ENCODE measurements around the gene CHD6.
A peak's percentile ranks its signal among the peaks of the same experiment; 100 is the strongest.

CHD6 gene

DNA sequence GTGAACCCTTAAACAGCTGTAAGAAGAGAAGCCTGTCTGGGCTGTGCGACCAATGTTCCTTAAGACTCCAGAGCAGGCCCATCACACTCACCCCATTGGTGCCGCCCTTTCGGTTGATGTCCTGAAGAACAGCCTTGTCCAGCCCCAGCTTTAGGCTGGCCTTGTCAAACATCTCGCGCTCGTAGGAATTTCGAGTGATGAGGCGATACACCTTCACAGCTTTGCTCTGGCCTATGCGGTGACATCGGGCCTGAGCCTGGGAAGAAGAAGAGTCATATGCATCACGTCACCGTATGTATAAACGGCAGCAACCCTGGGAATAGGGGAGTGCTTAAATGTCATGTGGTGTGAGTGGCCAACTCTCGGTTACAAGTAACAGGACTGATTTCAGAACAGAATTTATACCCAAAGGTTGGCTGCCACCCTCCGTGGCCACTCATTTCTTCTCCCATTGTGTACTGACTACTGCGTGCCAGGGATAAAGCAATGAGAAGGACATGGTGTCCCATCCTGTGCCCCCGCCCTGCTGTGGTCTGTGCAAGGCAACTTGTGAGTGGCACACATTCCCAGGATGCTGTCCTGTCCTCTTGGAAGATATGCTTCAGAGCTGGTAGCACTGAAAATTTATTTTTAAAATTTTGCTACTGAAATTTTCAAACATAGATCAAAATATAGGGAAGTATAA, 160.9 kb downstream of the CHD6 start:
- DNase-seq, result no peak

DNA sequence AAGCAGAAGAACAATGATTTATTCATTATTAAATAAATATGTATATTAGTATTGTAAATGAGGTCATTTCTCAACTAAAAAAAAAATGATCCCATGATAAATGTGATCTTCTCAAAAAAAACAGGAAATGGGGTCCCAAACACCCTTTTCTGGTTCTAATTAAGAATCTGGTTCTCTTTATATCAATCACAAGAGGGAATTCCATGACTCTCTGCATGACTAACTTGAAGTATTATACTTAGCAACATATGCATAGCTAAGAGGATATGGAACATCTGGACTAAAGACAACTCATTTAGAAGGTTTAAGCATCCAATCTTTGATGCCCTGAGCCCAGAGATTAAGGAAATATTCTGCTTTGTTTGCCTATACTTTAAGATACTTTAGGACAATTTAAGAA, 161.8 kb downstream of the CHD6 start:
- DNase-seq, result no peak

DNA sequence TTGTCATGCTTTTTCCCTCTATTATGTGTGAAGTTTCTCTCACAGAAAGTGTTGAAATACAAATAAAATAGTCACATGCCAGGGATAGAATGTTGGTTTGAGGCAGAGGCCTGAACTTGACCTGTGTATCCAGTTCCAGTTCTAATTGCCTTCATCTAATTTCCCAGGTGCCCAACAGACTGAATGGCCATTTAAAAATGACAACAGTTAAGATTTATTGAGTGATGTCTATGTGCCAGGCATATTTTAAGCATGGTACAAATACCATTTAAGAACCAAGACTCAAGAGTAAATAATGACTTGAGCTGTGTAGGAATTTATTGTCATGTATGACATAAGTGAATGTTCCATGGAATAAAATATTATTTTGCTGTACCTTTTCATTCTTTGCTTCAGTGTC, 163.9 kb downstream of the CHD6 start:
- no peak for DNase-seq

DNA sequence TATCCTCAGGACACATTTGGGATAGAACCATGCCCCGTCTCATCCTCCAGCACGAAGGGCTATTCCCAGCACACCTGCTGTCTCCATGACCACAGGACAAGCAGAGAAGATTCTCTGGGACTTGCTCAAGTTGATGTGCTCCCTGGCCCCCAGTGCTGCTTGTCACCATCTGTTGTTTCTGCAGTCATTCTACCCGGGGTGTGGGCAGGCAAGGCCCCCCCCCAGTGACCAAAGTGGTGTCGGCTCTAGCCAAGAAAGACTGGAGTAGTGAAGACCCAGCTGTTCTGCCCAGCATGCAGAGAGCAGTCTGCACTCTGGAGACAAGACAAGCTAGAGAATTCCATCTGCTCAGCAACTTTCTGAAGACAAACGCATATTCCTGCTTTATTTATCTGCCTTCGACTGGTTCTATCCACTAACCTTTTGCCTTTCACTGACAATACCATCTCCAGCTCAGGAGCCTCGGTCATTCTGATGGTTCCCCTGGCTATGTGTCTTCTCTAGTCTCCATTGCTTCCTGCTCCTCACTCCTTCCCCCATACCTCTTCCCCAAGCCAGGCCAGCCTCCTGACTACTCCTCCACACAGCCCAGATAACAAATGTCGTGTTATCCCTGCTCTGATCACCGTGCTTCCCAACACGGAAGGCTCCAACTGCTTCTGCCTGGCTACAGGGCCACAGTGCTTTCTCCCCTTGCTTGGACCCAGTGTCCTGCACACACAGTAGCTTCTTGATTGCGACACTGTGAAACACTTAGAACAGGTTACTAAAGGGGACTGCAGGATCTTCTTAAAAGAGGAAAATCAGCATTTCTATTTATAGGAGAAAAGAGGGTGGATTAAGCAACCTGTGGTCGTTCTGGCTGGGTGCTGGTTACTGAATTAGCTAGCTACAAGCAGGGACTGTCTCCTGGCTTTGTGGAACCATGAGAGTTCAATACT, 164.9 kb downstream of the CHD6 start:
- no peak for DNase-seq

DNA sequence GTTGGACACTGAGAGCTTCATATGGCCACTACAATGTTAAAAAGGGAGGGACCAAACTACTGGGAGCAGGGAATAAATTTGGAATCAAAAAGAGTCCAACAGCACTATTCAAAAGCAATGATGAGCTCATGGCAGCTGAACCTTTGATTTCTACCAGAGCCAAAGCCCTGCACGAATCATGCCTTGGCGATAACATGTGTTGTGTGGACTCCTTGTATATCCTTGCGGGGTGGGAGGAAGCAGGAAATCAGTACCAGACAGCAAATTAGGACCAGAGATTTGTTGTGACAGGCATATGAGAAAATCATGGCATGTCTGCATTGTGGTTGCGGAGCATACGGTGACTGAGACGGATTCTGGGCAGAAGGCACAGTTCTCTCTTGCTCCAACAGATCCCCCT, 166.0 kb downstream of the CHD6 start:
- no peak for DNase-seq

DNA sequence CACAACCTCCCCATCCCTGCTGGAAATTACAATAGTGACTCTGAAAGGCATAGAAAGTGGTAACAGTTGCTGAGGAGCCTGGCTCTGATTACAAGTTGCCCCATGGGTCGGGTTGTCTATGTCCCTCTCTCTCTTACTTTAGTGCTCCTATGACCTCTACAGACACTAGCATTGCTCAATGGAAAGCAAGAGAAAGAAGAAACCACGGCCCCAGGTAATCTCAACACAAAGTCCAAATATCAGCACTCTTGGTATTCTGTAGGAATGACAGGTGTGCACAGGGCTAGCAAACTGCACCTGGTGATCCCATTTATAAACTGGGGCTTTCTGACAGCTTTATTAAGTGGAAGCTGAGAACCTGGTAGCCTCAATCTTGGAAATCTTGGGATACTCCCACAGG, 171.2 kb downstream of the CHD6 start:
- DNase-seq, result no peak

DNA sequence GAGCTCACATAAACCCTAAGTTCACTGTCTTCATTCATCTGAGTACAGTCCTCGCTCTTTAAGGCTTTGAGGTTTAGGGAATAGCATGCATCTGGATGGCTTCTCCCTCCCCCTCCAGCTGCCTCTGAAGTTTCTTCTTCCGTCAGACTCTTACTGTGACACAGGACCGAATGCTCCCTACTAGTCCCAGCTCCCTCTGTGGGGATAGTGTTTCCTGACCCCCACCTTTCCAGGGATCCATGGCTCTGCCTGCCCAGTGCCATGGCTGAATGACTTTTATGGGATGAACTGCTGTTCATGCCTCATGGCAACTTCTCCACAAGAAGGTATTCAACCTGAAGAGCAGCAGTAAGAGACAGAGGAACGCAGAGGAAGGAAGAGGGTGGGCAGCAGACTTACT, 171.7 kb downstream of the CHD6 start:
- no peak for DNase-seq

DNA sequence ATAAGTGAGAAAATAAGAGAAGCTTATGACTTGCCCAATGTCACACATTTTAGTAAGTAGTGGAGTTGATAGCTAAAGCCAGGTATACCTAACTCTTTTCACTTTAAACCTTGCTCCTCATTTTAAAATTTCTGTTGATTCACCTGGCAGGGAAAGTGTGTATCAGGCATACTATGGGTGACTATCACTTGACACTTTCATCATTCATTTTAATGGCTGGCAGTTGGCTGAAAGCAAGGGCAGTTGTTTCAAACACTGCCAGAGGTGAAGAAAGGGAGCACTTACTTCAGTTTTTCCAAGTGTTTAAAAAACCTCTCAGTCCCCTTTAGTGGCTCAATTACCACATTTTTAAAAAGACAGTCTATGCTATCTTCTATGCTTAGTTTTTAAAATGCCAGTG, 173.4 kb downstream of the CHD6 start:
- DNase-seq, result no peak

DNA sequence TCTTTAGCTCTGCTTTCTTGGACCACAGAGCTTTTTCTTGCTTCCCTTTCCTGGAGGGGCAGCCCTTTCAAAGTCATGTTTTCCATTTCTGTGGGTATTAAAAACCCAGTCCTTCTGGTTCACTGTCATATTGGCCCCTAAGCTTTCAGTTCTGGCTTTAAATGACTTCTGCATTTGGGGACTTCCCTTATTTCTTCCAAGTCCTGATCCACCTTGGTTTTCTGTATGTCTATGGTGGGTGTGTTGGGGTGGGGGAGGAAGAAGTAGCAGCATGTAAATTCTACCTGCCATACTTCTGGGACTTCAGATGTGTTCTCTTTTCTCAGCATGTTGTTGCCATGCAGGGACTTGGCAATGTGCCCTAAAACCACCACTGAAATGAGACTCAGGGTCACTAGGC, 174.5 kb downstream of the CHD6 start:
- DNase-seq, result peak; percentile 74

DNA sequence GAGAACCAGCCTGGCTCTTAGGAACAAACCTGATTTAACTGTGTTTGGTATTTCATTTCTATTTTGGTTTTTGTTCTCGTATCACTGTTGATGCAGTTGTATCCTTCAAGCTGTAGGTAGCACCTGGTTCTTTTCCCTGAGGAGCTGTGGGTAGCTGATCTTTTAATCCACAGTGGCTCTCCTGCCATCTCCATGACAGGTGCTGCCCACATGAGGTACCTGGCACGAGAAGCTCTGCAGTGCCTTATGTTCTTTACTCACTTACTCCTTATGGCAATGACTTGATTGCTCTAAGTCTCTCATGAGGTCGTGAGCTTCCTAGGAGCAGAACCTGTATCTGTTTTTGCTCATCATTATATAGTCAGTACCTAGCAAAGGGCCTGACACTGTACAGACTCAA, 177.3 kb downstream of the CHD6 start:
- DNase-seq, result no peak

DNA sequence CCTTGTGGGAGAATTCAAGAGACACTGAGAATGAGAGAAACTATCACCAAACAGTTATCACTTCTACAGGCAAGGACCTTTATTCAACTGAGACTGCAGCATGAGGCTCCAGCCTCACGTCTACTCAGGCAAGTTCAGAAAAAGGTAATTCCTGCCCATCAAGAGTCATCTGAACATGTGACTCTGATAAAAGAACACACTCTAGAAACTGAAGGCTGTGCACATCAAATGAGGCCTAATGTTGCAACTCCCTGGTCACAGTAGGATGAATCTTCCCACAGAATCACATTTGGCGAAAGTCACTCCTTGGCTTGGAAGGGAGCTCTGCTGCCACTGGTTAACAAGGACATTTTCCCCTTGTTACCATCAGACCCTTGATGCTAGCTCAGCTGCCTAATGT, 180.3 kb downstream of the CHD6 start:
- DNase-seq, result no peak

DNA sequence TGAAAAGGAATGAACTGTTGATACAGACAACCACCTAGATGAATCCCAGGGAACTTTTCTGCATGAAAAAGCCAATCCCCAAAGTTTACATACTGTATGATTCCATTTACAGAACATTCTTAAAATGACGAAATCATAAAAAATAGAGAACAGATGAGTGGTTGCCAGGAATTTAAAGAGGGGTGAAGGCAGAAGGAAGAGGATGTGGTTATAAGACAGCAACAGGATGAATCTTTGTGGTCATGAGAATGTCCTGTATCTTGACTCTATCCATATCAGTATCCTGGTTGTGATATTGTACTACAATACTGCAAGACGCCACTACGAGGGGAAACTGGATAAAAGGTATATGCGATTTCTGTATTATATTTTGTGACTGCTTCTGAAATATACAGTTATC, 181.5 kb downstream of the CHD6 start:
- DNase-seq, result peak; percentile 83 to 84

DNA sequence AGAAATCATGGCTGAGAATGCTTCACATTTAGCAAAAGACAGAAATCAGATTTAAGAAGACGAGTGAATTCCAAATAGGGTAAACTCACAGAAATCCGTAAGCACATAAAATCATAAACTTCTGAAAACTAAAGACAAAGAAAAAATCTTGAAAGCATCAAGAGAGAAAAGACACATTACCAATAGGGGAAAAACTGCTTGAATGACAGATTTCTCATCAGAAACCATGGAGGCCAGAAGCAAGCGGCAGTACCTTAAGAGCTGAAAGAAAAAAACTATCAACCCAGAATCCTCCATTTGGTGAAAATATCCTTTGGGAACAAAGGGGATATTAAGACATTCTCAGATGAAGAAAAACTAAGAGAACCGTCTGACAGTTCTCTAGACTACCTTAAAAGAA, 185.0 kb downstream of the CHD6 start:
- no peak for DNase-seq

DNA sequence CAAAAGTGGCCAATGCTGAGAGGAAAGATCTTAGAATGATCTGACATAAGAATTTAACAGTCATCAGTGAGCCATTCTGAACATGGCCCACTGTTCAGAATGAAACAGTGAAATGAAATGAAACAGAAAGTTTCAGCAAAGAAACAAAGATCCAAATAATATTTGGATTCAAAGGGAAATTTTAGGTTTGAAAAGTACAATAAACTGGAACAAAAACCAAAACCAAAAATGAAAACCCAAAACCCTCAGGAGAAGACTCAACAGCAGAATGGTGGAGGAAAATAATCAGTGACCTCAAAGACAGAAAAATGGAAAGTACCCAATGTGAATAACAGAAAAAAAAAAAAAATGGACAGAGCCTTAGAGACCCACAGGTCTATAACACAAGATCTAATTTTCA, 185.4 kb downstream of the CHD6 start:
- DNase-seq, result no peak

DNA sequence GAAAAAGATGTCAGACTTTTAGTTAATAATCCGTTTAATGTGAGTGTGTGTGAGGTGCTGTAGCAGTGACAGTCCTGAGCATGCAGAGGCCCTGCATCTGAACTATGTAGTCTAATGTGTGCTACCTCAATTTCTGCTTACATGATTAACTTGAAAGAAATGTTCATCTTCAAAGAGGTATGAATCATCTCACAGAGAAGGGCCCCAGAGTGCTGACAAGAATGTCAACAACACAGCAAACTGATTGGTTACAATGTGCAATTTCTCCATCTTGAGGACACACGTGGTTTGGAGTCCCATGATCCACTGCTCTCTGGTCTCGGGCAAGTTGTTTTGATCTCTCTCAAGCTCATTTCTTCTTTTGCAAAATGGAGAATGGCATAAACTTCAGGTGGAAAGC, 189.9 kb downstream of the CHD6 start:
- DNase-seq, result no peak

DNA sequence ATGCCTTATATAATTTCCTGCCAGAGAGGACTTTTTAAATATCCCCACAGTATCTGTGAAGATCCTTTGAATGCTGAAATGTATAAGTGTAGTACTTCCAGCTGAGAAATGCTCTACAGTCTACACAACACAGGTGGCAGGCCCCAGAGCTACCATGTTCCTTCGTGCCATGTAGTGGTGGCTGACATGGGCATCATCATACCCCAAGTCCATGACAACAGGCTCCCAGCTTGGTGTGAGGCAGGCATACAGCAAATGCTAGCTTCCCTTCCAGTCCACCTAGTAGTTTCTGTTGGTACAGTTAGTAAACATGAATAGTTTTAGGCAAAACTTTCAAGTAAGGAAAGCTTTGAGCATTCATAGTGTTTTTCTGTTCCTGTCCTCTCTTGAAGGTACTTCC, 190.3 kb downstream of the CHD6 start:
- no peak for DNase-seq

DNA sequence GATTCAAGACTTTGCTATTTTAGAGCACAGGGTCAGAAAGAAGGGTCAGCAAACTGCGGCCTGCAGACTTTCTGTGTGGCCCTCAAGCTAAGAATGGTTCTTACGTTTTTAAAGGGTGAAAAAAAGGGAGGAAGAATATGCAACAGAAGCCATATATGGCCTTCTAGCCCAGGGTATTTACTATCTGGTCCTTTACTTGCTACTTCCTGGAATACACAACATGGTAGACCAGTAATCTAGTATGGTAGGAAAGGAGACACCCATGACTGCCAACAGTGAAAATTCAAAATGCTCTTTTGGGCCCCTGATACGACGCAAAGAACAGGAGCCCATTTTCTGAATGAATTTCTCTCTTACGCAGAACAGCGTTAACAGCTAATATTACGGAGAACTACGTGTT, 191.2 kb downstream of the CHD6 start:
- no peak for DNase-seq

DNA sequence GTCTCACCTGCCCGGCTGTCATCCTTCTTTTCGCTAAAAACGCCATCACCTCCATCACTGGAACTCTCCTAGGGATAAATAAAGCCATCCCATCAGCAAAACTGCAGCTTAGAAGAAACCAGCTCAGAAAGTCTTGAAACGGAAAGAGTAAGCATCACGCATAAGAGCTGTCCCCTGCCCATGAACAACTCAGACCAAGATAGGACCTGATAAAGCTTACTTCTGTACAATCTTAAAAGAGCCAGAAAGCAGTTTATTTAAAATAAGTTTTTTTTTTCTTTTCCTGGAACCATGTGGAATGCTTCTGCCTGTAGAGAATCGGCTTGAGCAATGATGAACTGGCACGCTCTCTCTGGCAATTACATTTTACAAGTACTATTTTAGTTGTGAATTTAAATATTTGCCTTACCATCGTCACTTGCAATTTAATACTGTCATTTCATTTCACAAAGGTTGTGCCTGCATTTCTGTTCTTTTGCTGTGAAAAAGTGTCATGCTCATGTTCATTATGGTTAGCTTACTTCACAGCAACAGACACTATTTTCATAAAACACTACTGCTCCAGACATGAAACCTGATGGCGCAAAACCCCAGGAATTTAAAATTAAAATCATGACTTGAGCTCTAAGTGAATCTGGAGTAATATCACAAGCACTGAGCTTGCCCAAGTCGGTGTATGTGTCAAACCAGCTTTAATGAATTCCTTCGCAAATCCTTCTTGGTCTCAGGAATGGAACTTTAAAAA, 191.9 kb downstream of the CHD6 start:
- no peak for DNase-seq

DNA sequence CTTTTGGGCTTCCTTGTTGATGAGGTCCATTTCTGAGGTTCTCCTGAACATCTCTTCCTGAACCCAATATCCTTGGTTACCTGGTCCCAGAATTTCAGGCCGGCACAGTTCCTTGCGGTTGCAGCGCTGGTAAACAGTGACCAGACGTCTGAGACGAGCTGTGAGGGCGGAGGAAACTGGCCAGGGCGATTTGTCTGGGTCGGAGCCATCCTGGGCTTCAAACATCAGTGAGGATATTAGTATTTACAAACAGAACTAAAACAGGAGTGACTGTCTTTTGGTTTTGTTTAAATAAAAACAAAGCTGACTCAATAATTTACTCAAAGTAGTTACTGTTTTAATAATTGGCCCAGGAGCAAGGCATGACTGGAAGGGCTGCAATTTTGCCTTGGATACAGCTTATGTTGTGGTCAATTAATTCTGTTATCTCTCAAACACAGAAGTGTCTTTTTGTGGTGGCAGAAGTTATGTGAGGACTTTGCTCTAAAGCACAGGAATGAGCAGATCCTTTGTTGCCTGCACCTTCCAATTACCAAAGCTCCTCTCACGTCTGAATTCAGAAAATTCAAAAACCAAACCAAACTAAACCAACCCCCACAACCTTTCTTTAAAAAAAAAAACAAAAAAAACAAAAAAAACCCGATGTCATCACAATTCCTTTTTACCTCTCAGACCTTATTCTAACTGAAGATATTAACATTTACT, 192.8 kb downstream of the CHD6 start:
- no peak for DNase-seq

DNA sequence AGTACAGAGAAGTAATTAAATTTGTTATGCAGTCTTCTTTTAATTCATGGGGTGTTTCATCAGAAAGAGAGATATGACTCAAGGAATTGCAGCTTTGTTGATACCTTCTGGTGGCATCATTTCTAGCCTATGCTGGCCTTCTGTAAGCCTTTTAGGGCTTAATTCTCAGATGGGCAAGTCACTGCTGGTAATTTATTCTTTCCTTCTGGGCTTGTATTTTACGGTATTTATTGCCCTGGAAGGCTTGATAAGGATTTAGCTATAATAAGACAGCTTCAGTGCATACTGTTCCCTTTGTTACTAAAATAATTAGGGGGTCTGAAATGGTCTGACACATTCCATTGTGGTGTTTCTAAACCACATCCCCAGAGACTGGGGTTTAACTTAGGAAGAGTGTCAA, 193.6 kb downstream of the CHD6 start:
- no peak for DNase-seq

DNA sequence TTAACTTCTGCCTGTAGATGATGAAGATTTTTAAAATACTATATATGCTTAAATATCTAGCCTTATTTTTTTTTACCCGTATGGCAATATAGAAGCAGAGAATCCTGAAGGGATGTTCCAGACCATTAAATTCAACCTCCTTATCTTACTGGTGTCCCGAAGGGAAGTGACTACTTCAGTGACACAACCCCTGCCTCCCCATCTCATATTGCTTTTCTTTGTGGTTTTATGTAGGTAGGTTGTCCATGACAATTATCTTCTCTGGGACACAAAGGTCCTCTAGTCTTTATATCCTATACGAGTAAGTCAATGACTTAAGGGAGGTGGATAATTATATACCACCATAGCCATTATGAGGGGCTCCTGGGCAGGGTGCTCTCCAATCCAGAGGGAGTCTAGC, 194.2 kb downstream of the CHD6 start:
- DNase-seq, result no peak

DNA sequence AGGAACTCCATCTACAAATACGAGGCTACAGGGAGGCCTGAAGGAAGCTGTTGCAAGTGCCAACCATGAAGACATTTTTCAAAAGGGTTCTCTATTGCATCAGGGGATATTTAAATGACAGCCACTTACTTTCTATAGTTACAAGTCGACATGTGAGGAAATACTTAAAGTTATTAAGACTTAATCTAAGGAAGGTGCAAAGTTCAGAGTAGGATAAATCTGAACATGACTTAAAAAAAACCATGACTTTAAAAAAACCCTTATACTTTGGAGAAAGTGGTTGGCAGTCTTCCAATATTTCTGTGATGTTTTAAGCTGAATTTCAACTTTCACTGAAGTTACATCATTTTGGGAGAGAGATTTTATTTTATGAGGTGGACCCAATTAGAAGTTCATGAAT, 195.2 kb downstream of the CHD6 start:
- no peak for DNase-seq

DNA sequence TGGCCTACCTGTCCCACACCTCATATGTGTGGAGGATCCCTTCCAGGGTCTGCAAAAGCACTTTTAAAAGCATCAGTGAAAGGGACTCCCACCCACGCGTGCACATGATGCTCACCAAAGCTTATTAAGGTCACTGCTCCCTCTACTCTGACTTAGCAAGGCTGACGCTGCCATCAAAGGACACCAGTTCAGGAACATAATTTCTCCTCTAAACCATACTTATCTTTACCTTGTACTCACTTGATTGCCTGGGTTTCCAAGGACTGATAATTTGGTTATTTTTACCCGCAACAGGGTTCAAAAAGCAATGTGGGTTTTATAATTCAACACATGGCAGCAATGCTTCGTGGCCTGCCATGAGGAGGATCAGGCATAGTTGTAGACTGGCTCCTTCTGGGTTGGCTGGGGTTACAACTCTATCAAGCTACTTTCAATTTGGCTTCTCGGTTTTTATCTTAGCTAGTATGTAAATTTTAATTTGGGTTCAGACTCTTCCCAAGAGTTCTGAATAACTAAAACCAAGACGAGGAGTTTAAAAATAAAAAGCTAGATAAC, 199.4 kb downstream of the CHD6 start:
- no peak for DNase-seq

Data from Kasumi-1 (cell line).